Mucosa of rectum (tissue), 2 donors: ENCODE data around the gene IGSF21.

Experiments
- H3K27ac ChIP-seq, 2 donors: one replicate each; pipeline ENCODE4 v1.7.0; 2013; ENCODE audit warnings: inconsistent platforms in 2 of 2, low read depth in 2 of 2, low read length in 2 of 2
- H3K27me3 ChIP-seq, 2 donors: one replicate each; pipeline ENCODE4 v1.7.0; 2013; ENCODE audit warnings: low read length in 2 of 2; ENCODE audit not compliant: control insufficient read depth in 2 of 2, insufficient read depth in 2 of 2
- H3K36me3 ChIP-seq, 2 donors: one replicate each; pipeline ENCODE4 v1.7.0; 2013; ENCODE audit warnings: low read length in 2 of 2; ENCODE audit not compliant: control insufficient read depth in 2 of 2, insufficient read depth in 2 of 2
- H3K4me1 ChIP-seq, 2 donors: one replicate each; pipeline ENCODE4 v1.7.0; 2013; ENCODE audit warnings: low read length in 2 of 2, mild to moderate bottlenecking in 1 of 2; ENCODE audit not compliant: control insufficient read depth in 2 of 2, insufficient read depth in 2 of 2
- H3K4me3 ChIP-seq, 2 donors: one replicate each; pipeline ENCODE4 v1.7.0; 2013; ENCODE audit warnings: low read length in 2 of 2
- H3K9ac ChIP-seq, 2 donors: one replicate each; pipeline ENCODE4 v1.7.0; 2013; ENCODE audit warnings: low read length in 2 of 2, low read depth in 1 of 2, mild to moderate bottlenecking in 1 of 2
- H3K9me3 ChIP-seq, 2 donors: one replicate each; pipeline ENCODE4 v1.7.0; 2013; ENCODE audit warnings: low read length in 2 of 2; ENCODE audit not compliant: control insufficient read depth in 2 of 2
- donor health status: healthy.
- donor health status: Normal muscosa, but diverticular disease.

The IGSF21 gene

DNA sequence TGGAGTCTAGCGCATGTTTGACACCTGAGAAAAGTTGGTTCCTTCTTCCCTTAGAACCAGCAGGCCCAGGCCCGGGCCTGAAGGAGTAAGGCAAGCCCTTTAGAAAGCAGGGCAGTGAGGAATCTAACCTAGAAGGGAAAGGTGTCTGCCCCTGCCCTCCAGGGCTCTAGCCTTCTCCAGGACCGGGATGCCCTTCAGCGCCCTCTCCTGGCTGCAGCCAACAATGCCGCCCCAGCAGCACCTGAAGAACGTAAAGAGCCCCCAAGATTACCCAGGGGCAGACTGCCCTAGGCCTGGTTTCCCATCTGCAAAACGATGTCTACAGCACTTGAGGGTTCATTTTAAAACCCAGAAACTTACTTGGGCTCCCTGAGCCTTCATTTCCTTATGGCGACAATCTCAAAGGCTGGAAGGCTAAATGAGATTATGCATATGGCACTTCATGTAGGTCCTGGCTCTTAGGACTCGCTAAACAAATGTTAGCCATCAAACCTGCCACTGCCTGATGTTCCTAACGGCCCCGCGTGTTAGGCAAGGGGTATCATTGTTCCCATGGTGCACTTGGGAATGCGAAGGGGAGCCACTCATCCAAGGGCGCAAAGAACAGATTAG is 266.4 kb downstream of the IGSF21 start:
- Histone ChIP-seq H3K4me1 (no peaks in the 10 kb centered on the region), H3K27me3 (peaks cover 0 to 2% of the 10 kb centered on the region in 2 donors), H3K9me3 (no peaks in the 10 kb centered on the region), H3K36me3 (no peaks in the 10 kb centered on the region), H3K9ac (no peak overlapping the region), H3K4me3 (no peak overlapping the region), H3K27ac (no peak overlapping the region)

DNA sequence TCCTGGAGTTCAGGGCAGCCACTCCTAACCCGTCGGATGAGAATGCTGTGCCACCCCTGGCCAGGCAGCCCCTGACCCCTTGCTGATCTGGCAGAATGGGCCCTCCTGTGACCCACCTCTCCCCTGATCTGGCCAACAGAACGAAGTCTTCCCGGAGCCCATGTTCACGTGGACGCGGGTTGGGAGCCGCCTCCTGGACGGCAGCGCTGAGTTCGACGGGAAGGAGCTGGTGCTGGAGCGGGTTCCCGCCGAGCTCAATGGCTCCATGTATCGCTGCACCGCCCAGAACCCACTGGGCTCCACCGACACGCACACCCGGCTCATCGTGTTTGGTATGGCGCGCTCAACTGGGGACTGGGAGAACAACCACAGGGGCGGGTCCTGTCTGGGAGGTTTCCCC is 269.1 kb downstream of the IGSF21 start:
- H3K4me1 ChIP-seq: no peaks in the 10 kb centered on the region

DNA sequence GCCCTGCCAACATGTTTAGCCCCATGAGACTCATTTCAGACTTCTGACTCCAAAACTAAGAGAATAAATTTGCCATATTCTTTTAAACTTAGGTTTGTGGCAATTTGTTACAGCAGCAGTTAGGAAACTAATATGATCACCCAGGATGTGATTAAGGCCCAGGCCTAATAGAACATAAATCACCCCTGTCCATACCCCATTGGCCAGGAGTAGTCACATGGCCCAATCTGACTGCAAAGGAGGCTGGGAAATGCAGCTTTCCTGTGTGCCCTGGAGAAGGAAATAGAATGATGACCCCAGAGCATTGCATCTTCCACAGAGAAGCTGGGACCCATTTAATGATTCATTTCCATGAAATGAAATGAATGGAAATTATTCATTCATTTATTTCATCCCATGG is 272.7 kb downstream of the IGSF21 start:
- no peak overlapping the region for H3K9ac ChIP-seq
- H3K4me3 ChIP-seq: no peak overlapping the region
- H3K27me3 ChIP-seq: no peaks in the 10 kb centered on the region
- no peaks in the 10 kb centered on the region for H3K36me3 ChIP-seq
- no peaks in the 10 kb centered on the region for H3K4me1 ChIP-seq
- H3K9me3 ChIP-seq: no peaks in the 10 kb centered on the region
- H3K27ac ChIP-seq: no peak overlapping the region

More for the DNA sequence above, 269.1 kb downstream of the IGSF21 start:
- no peak overlapping the region for H3K4me3 ChIP-seq
- no peaks in the 10 kb centered on the region for H3K36me3 ChIP-seq
- no peaks in the 10 kb centered on the region for H3K9me3 ChIP-seq
- H3K9ac ChIP-seq: no peak overlapping the region
- no peak overlapping the region for H3K27ac ChIP-seq
- H3K27me3 ChIP-seq: no peaks in the 10 kb centered on the region

DNA sequence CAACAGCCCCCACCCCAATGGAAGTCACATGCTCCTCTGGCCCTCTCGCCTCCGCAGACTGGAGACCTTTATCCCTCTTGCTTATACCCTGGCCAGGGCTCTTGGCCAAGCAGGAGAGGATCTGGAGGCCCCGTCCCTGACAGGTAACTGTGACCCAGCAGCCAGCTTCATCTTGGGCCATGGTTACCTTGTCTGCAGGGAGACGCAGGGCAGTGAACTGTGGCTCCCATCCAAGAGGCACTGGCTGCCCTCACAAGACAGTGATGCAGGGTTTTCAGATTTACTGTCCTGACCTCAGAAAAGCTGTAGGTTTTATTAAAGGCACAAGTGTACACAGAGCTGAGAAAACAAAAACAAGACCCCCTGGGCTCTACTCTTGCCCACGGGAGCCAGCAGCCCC is 276.5 kb downstream of the IGSF21 start:
- Histone ChIP-seq H3K36me3 (no peaks in the 10 kb centered on the region), H3K4me3 (no peak overlapping the region), H3K9me3 (no peaks in the 10 kb centered on the region), H3K4me1 (no peaks in the 10 kb centered on the region), H3K27ac (no peak overlapping the region), H3K27me3 (no peaks in the 10 kb centered on the region), H3K9ac (no peak overlapping the region)

DNA sequence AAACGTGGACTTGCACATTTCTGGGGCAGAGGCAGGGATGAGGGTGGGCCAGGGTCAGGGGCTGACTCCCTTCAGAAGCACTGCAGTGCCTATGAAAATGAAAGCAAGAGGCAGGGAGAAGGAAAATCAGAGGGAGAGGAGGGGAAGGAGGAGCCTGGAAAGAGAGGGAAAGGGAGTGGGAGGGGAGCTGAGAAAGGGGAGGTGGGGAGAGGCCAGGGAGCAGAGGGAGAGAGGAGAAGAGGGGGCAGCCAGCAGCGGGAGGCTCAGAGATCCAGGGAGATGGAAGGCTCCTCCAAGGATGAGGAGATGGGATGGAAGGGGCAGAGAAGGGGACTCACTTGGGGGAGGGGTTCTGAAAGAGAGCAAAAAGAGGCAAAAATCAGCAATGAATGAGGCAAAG is 276.9 kb downstream of the IGSF21 start:
- no peaks in the 10 kb centered on the region for H3K36me3 ChIP-seq
- H3K9me3 ChIP-seq: no peaks in the 10 kb centered on the region
- no peaks in the 10 kb centered on the region for H3K4me1 ChIP-seq
- no peak overlapping the region for H3K9ac ChIP-seq
- no peak overlapping the region for H3K27ac ChIP-seq
- no peak overlapping the region for H3K4me3 ChIP-seq
- no peaks in the 10 kb centered on the region for H3K27me3 ChIP-seq

DNA sequence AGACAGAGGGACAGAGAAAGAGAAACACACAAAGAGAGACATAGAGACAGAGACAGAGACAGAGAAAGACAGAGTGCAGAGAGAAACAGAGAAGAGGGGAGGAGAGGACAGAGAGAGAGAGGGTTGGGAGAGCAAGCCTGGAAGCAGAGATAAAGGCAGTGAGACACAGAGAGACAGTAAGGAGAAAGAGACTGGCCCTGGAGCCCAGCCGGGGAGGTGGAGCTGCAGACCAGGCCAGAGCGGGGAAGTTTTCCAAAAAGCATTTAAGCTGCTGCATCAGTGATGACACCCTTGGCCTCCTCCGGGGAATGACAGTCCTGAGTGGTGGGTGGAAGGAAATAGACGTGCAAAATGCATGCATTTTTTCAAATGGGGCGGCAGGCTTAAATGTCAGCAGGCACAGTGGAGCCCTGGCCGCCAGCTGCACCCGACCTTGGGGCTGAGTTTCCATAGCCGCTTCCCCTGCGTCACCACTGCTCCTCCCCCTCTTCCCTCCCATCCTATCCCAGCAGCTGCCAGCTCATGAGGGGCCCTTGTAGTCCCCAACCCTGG is 277.7 kb downstream of the IGSF21 start:
- H3K27ac ChIP-seq: no peak overlapping the region
- no peak overlapping the region for H3K9ac ChIP-seq
- H3K4me3 ChIP-seq: no peak overlapping the region
- H3K4me1 ChIP-seq: no peaks in the 10 kb centered on the region
- H3K36me3 ChIP-seq: no peaks in the 10 kb centered on the region
- no peaks in the 10 kb centered on the region for H3K27me3 ChIP-seq
- H3K9me3 ChIP-seq: no peaks in the 10 kb centered on the region

DNA sequence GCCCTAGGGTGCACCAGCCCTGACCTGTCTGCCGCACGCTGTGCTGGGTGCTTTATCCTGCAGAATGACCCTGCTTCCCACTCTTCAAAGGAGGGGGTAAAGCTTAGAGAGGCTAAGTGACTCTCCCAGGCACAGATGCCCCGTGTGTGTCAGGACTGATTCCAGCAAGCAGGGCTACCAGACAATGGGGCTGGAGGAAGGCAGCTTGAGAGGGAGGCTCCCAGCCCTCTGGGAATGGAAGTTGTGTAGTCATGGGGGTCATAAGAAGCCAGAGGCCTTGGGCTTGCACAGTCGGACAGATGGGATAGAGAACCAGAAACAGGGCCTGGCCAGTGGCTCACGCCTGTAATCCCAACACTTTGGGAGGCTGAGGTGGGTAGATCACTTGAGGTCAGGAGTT is 279.0 kb downstream of the IGSF21 start:
- H3K4me1 ChIP-seq: no peaks in the 10 kb centered on the region
- no peak overlapping the region for H3K9ac ChIP-seq
- no peaks in the 10 kb centered on the region for H3K27me3 ChIP-seq
- H3K9me3 ChIP-seq: no peaks in the 10 kb centered on the region
- H3K36me3 ChIP-seq: no peaks in the 10 kb centered on the region
- H3K4me3 ChIP-seq: no peak overlapping the region
- H3K27ac ChIP-seq: no peak overlapping the region

DNA sequence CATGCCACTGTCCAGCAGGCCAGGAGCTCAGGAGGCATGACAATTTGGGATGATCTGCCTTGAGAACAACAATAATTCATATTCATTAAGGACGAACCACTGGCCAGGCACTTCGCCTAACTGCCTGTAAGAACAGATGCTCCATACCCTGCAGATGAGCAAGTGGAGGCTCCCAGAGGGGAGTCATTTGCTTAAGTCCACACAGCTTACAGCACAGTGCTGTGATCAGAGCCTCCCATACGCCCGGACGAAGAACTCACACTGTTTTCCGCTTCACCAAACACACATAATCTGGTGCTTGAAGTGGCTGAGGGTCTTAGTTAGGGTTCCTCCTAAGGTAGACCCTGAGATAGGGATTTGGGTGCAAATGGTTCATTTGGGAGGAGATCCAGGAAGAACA is 279.7 kb downstream of the IGSF21 start:
- H3K27ac ChIP-seq: no peak overlapping the region
- no peaks in the 10 kb centered on the region for H3K4me1 ChIP-seq
- no peaks in the 10 kb centered on the region for H3K9me3 ChIP-seq
- H3K9ac ChIP-seq: no peak overlapping the region
- no peak overlapping the region for H3K4me3 ChIP-seq
- no peaks in the 10 kb centered on the region for H3K36me3 ChIP-seq
- H3K27me3 ChIP-seq: no peaks in the 10 kb centered on the region

DNA sequence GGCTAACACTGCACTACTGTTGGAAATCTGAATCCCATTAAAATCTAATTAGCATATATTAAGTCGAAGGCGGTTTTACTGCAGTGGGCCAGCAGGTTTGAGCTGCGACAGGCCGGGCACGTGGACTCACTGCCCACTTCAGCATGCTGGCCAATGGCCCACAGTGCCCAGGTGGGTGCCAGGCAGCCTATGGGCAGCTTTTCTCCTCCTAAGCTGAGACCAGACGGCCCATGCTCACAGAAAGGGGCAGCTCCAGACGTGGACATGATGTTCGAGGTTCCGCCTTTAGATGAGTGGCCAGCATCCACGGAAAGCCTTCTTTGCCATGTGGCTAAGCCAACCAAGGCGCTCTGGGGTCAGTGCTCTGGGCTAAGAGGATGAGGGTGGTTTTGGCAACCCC is 283.4 kb downstream of the IGSF21 start:
- Histone ChIP-seq H3K36me3 (no peaks in the 10 kb centered on the region), H3K4me3 (no peak overlapping the region), H3K9ac (no peak overlapping the region), H3K27me3 (no peaks in the 10 kb centered on the region), H3K9me3 (no peaks in the 10 kb centered on the region), H3K4me1 (no peaks in the 10 kb centered on the region), H3K27ac (no peak overlapping the region)

DNA sequence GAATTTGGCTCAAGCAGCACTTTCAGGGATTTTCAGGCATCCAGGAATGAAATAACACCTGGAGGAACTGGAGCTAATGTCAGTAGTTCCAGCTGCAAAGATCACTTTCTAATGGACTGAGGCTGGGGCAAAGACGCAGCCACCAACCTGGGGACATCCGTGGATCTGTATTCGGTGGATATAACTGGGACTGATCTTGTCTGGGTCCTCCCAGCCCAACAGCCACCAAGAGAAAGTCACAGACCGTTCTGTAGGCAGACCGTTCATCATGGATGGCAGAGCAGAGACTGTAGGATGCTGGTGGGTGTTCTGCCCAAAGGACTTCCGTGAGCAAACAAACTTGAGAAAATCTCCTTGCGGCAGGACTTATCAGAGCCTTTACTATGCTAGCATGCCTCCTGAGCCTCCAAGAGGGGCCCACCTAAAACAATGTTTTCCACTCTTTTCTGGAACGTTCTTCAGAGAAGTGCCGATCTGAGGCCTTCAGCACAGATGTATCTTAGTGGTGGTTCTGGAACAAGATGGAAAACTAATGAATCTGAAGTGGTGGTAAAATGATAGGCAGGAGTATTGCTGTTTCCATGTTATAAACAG is 287.1 kb downstream of the IGSF21 start:
- no peak overlapping the region for H3K4me3 ChIP-seq
- peaks cover 0 to 4% of the 10 kb centered on the region in 2 donors for H3K27me3 ChIP-seq
- no peaks in the 10 kb centered on the region for H3K36me3 ChIP-seq
- no peak overlapping the region for H3K9ac ChIP-seq
- no peak overlapping the region for H3K27ac ChIP-seq
- no peaks in the 10 kb centered on the region for H3K9me3 ChIP-seq
- no peaks in the 10 kb centered on the region for H3K4me1 ChIP-seq
